Smooth muscle cell (in vitro differentiated cells): ENCODE measurements around the gene KRTAP3-2. TPM values are rescaled to one million over a fixed set of nuclear protein-coding genes. Genes with fewer than 3 reads are reported as not detected.

ENCODE experiments used
- DNase-seq: peaks from one replicate; lab custom pipeline; 2025; ENCODE audit not compliant: unreplicated experiment; lab: John Stamatoyannopoulos, UW
- H2AFZ ChIP-seq: fragments of 200-600 bp; sonication (generic); 2 replicates; pipeline ENCODE4 v1.6.0; 2016; ENCODE audit warnings: antibody characterized with exemption, low read depth, mild to moderate bottlenecking
- H3F3A ChIP-seq: fragments of 200-600 bp; sonication (generic); 2 replicates; pipeline ENCODE4 v1.6.0; 2017; ENCODE audit warnings: antibody characterized with exemption, low read depth
- H3K27ac ChIP-seq: fragments of 200-600 bp; sonication (generic); 2 replicates; pipeline ENCODE4 v1.5.1; 2016; ENCODE audit warnings: low read depth, mild to moderate bottlenecking
- H3K27me3 ChIP-seq: fragments of 200-600 bp; sonication (generic); 2 replicates; pipeline ENCODE4 v1.6.1; 2016; ENCODE audit warnings: low read depth, mild to moderate bottlenecking
- H3K36me3 ChIP-seq: fragments of 200-600 bp; sonication (generic); 2 replicates; pipeline ENCODE4 v1.5.1; 2016; ENCODE audit warnings: low read depth
- H3K4me1 ChIP-seq: fragments of 200-600 bp; sonication (generic); 2 replicates; pipeline ENCODE4 v1.5.1; 2016; ENCODE audit warnings: low read depth
- H3K4me2 ChIP-seq: fragments of 200-600 bp; sonication (generic); 2 replicates; pipeline ENCODE4 v1.6.0; 2016; ENCODE audit warnings: mild to moderate bottlenecking
- H3K4me3 ChIP-seq: fragments of 200-600 bp; sonication (generic); 2 replicates; pipeline ENCODE4 v1.5.1; 2016; ENCODE audit warnings: mild to moderate bottlenecking
- H3K79me2 ChIP-seq: fragments of 200-600 bp; sonication (generic); 2 replicates; pipeline ENCODE4 v1.6.0; 2016; ENCODE audit warnings: low read depth, mild to moderate bottlenecking
- H3K9ac ChIP-seq: fragments of 200-600 bp; sonication (generic); 2 replicates; pipeline ENCODE4 v1.6.0; 2016; ENCODE audit warnings: low read depth
- H3K9me3 ChIP-seq: fragments of 200-600 bp; sonication (generic); replicated peaks from 2 replicates; pipeline ENCODE4 v1.5.1; 2016; ENCODE audit warnings: low read depth
- H4K20me1 ChIP-seq: fragments of 200-600 bp; sonication (generic); 2 replicates; pipeline ENCODE4 v1.6.0; 2016; ENCODE audit warnings: low read depth
- CTCF ChIP-seq: fragments of 200-600 bp; sonication (generic); IDR thresholded peaks from 2 replicates; pipeline ENCODE4 v1.5.1; 2017; ENCODE audit warnings: borderline replicate concordance, mild to moderate bottlenecking, antibody characterized with exemption; ENCODE audit not compliant: insufficient read depth, poor library complexity, severe bottlenecking
- WGBS: methylation state at CpG from one replicate; pipeline ENCODE4 v1.1.7; 2016; ENCODE audit warnings: low lambda C conversion rate; 5-methylcytosine and 5-hydroxymethylcytosine counted together
- polyA plus RNA-seq: library from polyadenylated mRNA; unstranded; fragments of >200 nt; fragmentation: Nextera tagmentation; extraction: Ambion mirVana; gene quantifications from 2 replicates; pipeline ENCODE4 v1.2.1, GENCODE V29; 2016
- total RNA-seq: library from RNA; depleted of rRNA; stranded (reverse); fragments of >200 nt; gene quantifications from 2 replicates; pipeline ENCODE4 v1.2.3, GENCODE V29; 2014

KRTAP3-2 gene
- total and polyA plus RNA-seq, 2 experiments from 2014 or later, result not detected

GRCh38 chr17:40958086-40958953 is 41.4 kb downstream of the KRTAP3-2 start:
- H2AFZ ChIP-seq, result no peak overlapping the region
- H3K27ac ChIP-seq, result peak overlapping the region; percentile 80
- H3K4me3 ChIP-seq, result no peak overlapping the region
- H3K36me3 ChIP-seq, result no peaks in the 10 kb centered on the region
- DNase-seq, result no peak
- no peaks in the 10 kb centered on the region for H4K20me1 ChIP-seq
- no peaks in the 10 kb centered on the region for H3K9me3 ChIP-seq
- peak overlapping the region; percentile 76 for H3K4me2 ChIP-seq
- peaks cover 15% of the 10 kb centered on the region for H3K4me1 ChIP-seq
- WGBS, result 87% methylated on average over 12 of the region's 12 CpGs
- H3K79me2 ChIP-seq, result no peaks in the 10 kb centered on the region
- H3K9ac ChIP-seq, result peak overlapping the region; percentile 31
- no peak for TF ChIP-seq CTCF
- H3K27me3 ChIP-seq, result no peaks in the 10 kb centered on the region
- H3F3A ChIP-seq, result peaks cover 6% of the 10 kb centered on the region

GRCh38 chr17:40956401-40957254 is 43.1 kb downstream of the KRTAP3-2 start:
- Histone ChIP-seq H4K20me1 (no peaks in the 10 kb centered on the region), H3K9me3 (no peaks in the 10 kb centered on the region), H3K27me3 (no peaks in the 10 kb centered on the region), H3K36me3 (no peaks in the 10 kb centered on the region), H2AFZ (no peak overlapping the region), H3K4me1 (peaks cover 15% of the 10 kb centered on the region), H3K79me2 (no peaks in the 10 kb centered on the region), H3K9ac (peak overlapping the region; percentile 31), H3K27ac (peak overlapping the region; percentile 80), H3K4me3 (no peak overlapping the region), H3K4me2 (peak overlapping the region; percentile 76), H3F3A (peaks cover 6% of the 10 kb centered on the region)
- DNase-seq, result no peak
- WGBS, result 53% methylated on average over 8 of the region's 8 CpGs
- no peak for TF ChIP-seq CTCF

- no peaks in the 10 kb centered on the region for H3K79me2 ChIP-seq
- H2AFZ ChIP-seq, result no peak overlapping the region
- DNase-seq, result no peak
- H3K9me3 ChIP-seq, result no peaks in the 10 kb centered on the region
- no peak for TF ChIP-seq CTCF
- H3F3A ChIP-seq, result peaks cover 6% of the 10 kb centered on the region
- H3K4me1 ChIP-seq, result peaks cover 22% of the 10 kb centered on the region
- peak overlapping the region; percentile 33 for H3K9ac ChIP-seq
- 77% methylated on average over 2 of the region's 2 CpGs for WGBS
- H4K20me1 ChIP-seq, result no peaks in the 10 kb centered on the region
- H3K27me3 ChIP-seq, result no peaks in the 10 kb centered on the region
- no peak overlapping the region for H3K4me2 ChIP-seq
- H3K27ac ChIP-seq, result peak overlapping the region; percentile 79
- H3K36me3 ChIP-seq, result no peaks in the 10 kb centered on the region
- no peak overlapping the region for H3K4me3 ChIP-seq
Observed at GRCh38 chr17:40953881-40954280, 45.8 kb downstream of the KRTAP3-2 start.
